ENCODE results near the gene GALK2. TPM values are rescaled to one million over a fixed set of nuclear protein-coding genes. Genes with fewer than 3 reads are reported as not detected.

GALK2 gene
- total RNA-seq, 6 experiments from 2014 or later, result 22.5 to 35.4 (median 29.4) TPM

- intact Hi-C loops (cut with DNase I), result no loop called here
- Histone ChIP-seq H3K36me3 (no peaks in the 10 kb centered on the region), H3K4me3 (peak overlapping the region; percentile 73 to 87 (median 82)), H3K4me1 (peaks cover 0 to 25% (median 3%) of the 10 kb centered on the region in 4 donors), H3K27ac (peak overlapping the region; percentile 65 to 80 (median 74)), H3K9me3 (no peaks in the 10 kb centered on the region), H3K27me3 (no peaks in the 10 kb centered on the region)
- ATAC-seq, result peak in 1 of 4 donors; percentile 11
- no peak for DNase-seq
- no peak for TF ChIP-seq POLR2A (IDR thresholded peaks at IDR 0.05)
- TF ChIP-seq, protein P1, sequence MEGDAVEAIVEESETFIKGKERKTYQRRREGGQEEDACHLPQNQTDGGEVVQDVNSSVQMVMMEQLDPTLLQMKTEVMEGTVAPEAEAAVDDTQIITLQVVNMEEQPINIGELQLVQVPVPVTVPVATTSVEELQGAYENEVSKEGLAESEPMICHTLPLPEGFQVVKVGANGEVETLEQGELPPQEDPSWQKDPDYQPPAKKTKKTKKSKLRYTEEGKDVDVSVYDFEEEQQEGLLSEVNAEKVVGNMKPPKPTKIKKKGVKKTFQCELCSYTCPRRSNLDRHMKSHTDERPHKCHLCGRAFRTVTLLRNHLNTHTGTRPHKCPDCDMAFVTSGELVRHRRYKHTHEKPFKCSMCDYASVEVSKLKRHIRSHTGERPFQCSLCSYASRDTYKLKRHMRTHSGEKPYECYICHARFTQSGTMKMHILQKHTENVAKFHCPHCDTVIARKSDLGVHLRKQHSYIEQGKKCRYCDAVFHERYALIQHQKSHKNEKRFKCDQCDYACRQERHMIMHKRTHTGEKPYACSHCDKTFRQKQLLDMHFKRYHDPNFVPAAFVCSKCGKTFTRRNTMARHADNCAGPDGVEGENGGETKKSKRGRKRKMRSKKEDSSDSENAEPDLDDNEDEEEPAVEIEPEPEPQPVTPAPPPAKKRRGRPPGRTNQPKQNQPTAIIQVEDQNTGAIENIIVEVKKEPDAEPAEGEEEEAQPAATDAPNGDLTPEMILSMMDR (IDR thresholded peaks at IDR 0.05), result no peak
- WGBS (ENCODE audit: insufficient coverage, low coverage, low lambda C conversion rate, missing lambda C conversion rate), result under 1% methylated on average over 7 of the region's 7 CpGs
Measured at GRCh38 chr15:49154799-49155109, 15.3 kb upstream of the GALK2 start.

- DNase-seq (peak; percentile 88 to 95 (median 93)), ATAC-seq (peak; percentile 97 to 99 (median 98))
- H3K9me3 ChIP-seq, result no peaks in the 10 kb centered on the region
- peak within 1 kb of the TSS; percentile 73 to 87 (median 82) for H3K4me3 ChIP-seq
- intact Hi-C loops (cut with DNase I), result no loop called here
- TF ChIP-seq, protein P1 (IDR thresholded peaks at IDR 0.05), result no peak
- TF ChIP-seq POLR2A (IDR thresholded peaks at IDR 0.05), result peak; percentile 58
- H3K27me3 ChIP-seq, result no peaks in the 10 kb centered on the region
- peak within 1 kb of the TSS; percentile 65 to 80 (median 74) for H3K27ac ChIP-seq
- WGBS (ENCODE audit: insufficient coverage, low coverage, low lambda C conversion rate, missing lambda C conversion rate), result 0% methylated on average over 25 of the region's 46 CpGs
- peaks cover 0 to 25% (median 3%) of the 10 kb centered on the region in 4 donors for H3K4me1 ChIP-seq
- H3K36me3 ChIP-seq, result no peaks in the 10 kb centered on the region
Measured at GRCh38 chr15:49155110-49155833, 14.8 kb upstream of the GALK2 start, which contains the start of gene COPS2. TSS of gene COPS2 (minus strand) at chr15:49155599. CDS start at chr15:49155578, 21 bp downstream.

GRCh38 chr15:49155834-49156627 lies 14.0 kb upstream of the GALK2 start:
- Histone ChIP-seq H3K36me3 (no peaks in the 10 kb centered on the region), H3K4me1 (peaks cover 0 to 25% (median 3%) of the 10 kb centered on the region in 4 donors), H3K4me3 (peak overlapping the region; percentile 73 to 87 (median 82)), H3K27me3 (no peaks in the 10 kb centered on the region), H3K9me3 (no peaks in the 10 kb centered on the region), H3K27ac (peak overlapping the region; percentile 35 to 74 (median 65))
- peak in 2 of 4 donors; percentile 10 to 34 for ATAC-seq
- WGBS (ENCODE audit: insufficient coverage, low coverage, low lambda C conversion rate, missing lambda C conversion rate), result under 1% methylated on average over 23 of the region's 26 CpGs
- intact Hi-C loops (cut with DNase I), result no loop called here
- DNase-seq, result no peak
- TF ChIP-seq, protein P1 (IDR thresholded peaks at IDR 0.05), result no peak
- no peak for TF ChIP-seq POLR2A (IDR thresholded peaks at IDR 0.05)

- no peaks in the 10 kb centered on the region for H3K9me3 ChIP-seq
- no peak overlapping the region for H3K4me3 ChIP-seq
- ATAC-seq, result no peak
- H3K27ac ChIP-seq, result no peak overlapping the region
- H3K27me3 ChIP-seq, result no peaks in the 10 kb centered on the region
- TF ChIP-seq, protein P1 (IDR thresholded peaks at IDR 0.05), result no peak
- no peak for TF ChIP-seq POLR2A (IDR thresholded peaks at IDR 0.05)
- DNase-seq, result no peak
- intact Hi-C loops (cut with DNase I), result no loop called here
- 100% methylated on average over 1 of the region's 1 CpG for WGBS (ENCODE audit: insufficient coverage, low coverage, low lambda C conversion rate, missing lambda C conversion rate)
- H3K36me3 ChIP-seq, result no peaks in the 10 kb centered on the region
- H3K4me1 ChIP-seq, result no peaks in the 10 kb centered on the region
Measured at GRCh38 chr15:49163678-49164077, 6.4 kb upstream of the GALK2 start.

All from right lobe of liver (tissue), 6 donors.